Measurements from ENCODE around the gene GANAB. TPM values are rescaled to one million over a fixed set of nuclear protein-coding genes. Genes with fewer than 3 reads are reported as not detected.
"Not testable (repeated sequence)": the region's sequence is repeated elsewhere in the genome, so short reads cannot be mapped to it uniquely, and the experiment has no call there.

GANAB gene
- total RNA-seq, 1 experiment from 2014 or later = 434 TPM

DNA sequence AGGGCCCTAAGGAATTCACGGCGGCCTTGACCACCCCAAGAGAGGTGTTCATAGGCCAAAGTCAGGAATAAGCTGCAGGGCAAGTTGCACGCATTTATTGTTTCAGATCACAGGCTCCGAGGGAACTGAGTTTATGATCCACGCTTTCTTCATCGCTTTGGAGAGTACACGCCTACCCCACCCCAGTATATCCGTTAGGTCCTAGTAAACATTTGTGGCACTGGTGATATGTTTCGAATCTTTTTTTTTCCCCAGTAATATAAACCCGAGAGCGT lies 805 bp downstream of the GANAB start:
- no peak for DNase-seq (ENCODE audit: low read depth)
- in situ Hi-C loops (cut with HindIII; ENCODE audit: low pct_unique_long_range_greater_than_20kb, low sequenced_read_pairs) = no loop called here

DNA sequence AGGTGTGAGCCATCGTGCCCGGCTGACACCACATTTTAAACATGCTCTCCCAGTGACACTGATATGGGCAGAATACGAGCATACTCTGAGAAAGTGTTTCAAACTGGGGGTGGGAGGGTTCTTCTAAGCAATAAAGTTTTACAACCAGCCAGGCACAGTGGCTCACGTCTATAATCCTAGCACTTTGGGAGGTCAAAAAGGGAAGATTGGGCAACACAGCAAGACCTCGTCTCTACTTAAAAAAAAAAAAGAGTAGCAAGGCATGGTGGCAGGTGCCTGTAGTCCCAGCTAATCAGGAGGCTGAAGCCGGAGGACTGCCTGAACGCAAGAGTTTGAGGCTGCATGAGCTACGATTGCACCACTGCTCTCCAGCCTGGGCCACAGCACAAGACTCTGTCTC lies 2.2 kb downstream of the GANAB start:
- no peak for DNase-seq (ENCODE audit: low read depth)
- in situ Hi-C loops (cut with HindIII; ENCODE audit: low pct_unique_long_range_greater_than_20kb, low sequenced_read_pairs) = no loop called here

GRCh38 chr11:62632492-62632891 lies 13.9 kb downstream of the GANAB start:
- DNase-seq (ENCODE audit: low read depth) = no peak
- in situ Hi-C loops (cut with HindIII; ENCODE audit: low pct_unique_long_range_greater_than_20kb, low sequenced_read_pairs) = no loop called here

GRCh38 chr11:62627713-62628112 lies 18.7 kb downstream of the GANAB start:
- no peak for DNase-seq (ENCODE audit: low read depth)
- in situ Hi-C loops (cut with HindIII; ENCODE audit: low pct_unique_long_range_greater_than_20kb, low sequenced_read_pairs) = no loop called here

- DNase-seq (ENCODE audit: low read depth) = no peak
- in situ Hi-C loops (cut with HindIII; ENCODE audit: low pct_unique_long_range_greater_than_20kb, low sequenced_read_pairs) = no loop called here
Measured at GRCh38 chr11:62622476-62623089, 23.8 kb downstream of the GANAB start.

DNA sequence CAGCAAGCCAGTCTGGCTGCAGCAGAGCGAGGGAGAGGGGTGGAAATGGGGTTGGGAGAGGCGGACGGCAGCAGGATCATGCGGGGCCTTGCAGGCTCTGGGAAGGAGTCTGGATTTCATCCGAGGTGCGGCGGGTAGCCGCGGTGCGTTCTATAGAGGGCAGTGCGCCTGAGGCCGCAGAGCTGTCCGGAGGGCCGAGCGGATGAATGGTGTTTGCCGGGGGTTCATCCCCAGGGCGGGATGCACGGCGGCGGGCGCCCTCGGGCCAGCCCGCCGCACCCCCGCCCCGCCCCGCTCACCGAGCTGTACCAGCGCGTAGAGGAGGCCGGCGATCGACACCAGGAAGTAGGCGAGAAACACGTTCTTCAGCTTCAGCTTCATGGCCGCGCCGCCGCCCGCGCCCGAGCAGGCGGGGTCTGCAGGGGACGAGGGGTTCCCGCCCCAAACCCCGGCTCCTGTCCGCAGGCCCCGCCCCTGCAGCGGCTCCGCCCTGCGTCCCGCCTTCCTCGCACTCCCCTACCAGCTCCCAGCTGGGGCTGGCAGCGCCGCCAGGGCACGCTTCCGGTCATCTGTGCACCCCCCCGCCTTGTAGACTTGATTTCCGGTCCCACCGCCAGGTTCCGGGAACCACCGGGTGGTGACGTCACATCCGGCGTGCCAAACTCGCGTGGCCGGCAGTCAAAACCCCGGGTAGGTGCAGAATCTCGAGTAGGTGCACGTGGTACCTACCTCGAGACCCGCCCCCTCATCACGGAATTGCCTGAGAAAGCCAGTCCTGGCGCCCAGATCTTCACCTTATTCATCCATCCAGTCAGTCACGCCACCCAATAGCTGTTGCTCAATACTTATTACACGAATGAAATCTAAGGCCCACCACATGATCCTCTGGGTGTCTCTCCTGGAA lies 24.6 kb downstream of the GANAB start, which contains the start of gene B3GAT3:
Gene B3GAT3, minus strand, starts transcription at position 420 of the 904 bp plus-strand sequence. Its CDS starts 39 bp downstream, at position 381.
- peak; percentile 96 for DNase-seq (ENCODE audit: low read depth)
- in situ Hi-C loops (cut with HindIII; ENCODE audit: low pct_unique_long_range_greater_than_20kb, low sequenced_read_pairs) = no loop called here

DNA sequence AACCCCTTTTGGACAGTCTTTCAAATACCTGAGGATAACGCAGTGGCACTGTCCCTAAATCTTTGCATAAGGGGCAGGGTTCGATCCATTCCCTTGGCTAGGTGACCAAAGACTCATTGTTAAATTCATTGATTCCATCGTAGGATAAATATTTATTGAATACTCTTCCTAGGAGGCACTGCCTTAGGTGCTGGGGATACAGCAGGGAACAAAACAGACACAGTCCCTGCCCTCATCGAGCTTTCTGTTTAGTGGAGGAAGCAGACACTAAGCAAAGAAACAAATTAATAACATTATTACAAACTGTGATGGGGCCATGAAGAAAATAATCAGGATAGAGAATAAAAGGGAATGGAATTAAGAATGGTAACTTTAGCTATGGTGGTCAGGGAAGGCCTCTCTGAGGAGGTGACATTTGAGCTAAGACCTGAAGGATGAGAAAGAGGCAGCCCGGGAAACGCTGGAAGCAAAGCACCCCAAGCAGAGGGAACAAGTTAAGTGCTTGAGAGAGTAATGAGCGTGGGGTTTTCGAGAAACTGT lies 25.3 kb downstream of the GANAB start:
- DNase-seq (ENCODE audit: low read depth) = no peak

GRCh38 chr11:62616957-62617356 lies 29.5 kb downstream of the GANAB start:
- DNase-seq (ENCODE audit: low read depth); in situ Hi-C loops (cut with HindIII; ENCODE audit: low pct_unique_long_range_greater_than_20kb, low sequenced_read_pairs): not testable (repeated sequence)

More for the DNA sequence above, 25.3 kb downstream of the GANAB start:
- in situ Hi-C loops (cut with HindIII; ENCODE audit: low pct_unique_long_range_greater_than_20kb, low sequenced_read_pairs) = no loop called here

DNA sequence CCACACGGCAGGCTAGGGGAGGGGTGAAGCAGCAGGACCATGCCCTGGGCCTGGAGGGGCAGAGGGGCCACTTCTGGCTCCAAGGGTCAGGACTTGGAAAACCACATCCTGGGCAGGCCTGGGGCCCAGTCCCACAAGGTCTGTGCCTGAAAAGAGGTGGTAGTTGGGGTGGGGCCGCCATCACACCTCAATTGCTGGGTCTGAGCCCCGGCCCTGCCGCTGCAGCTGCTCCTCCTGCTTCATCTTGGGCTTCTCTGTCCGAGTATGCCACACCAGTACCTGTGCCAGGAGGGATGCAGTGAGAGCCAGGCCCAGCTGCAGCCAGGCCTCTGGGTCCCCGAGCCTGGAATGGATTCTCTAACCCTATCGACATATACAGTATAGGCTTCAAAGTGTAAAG lies 30.9 kb downstream of the GANAB start:
- in situ Hi-C loops (cut with HindIII; ENCODE audit: low pct_unique_long_range_greater_than_20kb, low sequenced_read_pairs) = no loop called here
- DNase-seq (ENCODE audit: low read depth) = no peak

DNA sequence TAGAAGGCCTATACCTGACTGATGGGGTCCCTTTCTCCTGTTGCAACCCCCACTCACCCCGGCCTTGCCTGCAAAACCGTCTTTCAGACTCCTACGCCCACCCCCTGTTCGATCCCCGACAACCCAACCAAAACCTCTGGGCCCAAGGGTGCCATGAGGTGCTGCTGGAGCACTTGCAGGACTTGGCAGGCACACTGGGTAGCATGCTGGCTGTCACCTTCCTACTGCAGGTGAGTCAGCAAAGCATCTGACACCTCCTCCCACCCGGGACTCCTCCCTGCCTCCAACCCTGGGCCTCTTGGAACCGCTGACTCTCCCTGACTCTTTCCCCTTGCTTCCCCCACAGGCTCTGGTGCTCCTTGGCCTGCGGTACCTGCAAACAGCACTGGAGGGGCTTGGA lies 32.1 kb downstream of the GANAB start:
- in situ Hi-C loops (cut with HindIII; ENCODE audit: low pct_unique_long_range_greater_than_20kb, low sequenced_read_pairs) = no loop called here
- peak; percentile 52 for DNase-seq (ENCODE audit: low read depth)

GRCh38 chr11:62613291-62613778 lies 33.1 kb downstream of the GANAB start:
- DNase-seq (ENCODE audit: low read depth) = no peak

DNA sequence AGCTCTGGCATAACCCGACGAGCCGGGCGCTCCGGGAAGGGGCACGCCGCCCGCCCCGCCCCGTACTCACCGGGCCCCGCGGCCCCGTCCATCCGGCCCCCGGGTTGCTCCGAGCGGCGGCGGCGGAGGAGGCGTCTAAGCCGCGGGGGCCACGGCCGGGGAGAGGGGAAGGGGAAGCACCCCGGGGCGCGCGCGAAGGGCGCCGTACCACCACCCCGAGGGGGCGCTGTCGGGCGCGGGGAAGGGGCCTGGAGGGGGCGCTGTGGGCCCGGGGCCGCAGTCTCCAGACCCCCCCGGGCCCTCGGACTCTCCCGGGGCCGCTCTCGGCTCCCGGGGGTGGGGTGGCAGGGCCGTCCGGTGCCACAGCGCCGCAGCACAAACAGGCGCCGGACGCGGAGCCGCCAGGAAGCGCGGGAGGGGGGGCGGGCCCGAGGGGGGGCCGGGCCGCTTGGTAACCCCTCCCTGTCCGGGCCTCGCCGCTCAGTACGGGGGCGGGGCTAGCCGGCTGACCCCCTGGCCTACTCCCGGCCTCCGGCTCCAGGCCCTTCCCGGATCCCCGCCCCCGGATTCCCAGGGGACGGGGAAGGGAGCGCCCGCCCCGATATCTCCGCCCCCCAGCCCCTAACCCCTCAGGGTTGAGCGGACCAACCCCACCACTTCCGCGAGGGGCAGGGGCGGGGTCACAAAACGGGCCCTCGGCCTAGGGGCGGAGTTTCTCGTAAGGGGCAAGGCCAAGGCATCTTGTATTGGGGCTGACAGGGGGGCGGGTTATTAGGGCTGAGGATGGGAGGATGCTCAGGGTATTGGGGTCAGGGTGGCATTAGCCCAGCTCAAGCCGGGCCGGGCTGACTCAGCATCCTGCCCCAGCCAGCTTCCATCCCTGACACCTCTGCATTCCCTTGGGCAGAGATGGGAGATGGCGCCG lies 33.8 kb downstream of the GANAB start, which contains the start of the genes EML3 and ROM1:
Gene EML3, minus strand, starts transcription at position 410 of the 925 bp plus-strand sequence. Its CDS starts 318 bp downstream, at position 92.
Gene ROM1, plus strand, starts transcription at position 892 of the 925 bp plus-strand sequence. Its CDS starts 25 bp downstream, at position 917.
- DNase-seq (ENCODE audit: low read depth) = peak; percentile 68
- in situ Hi-C loops (cut with HindIII; ENCODE audit: low pct_unique_long_range_greater_than_20kb, low sequenced_read_pairs) = no loop called here

More at GRCh38 chr11:62613291-62613778, 33.1 kb downstream of the GANAB start:
- in situ Hi-C loops (cut with HindIII; ENCODE audit: low pct_unique_long_range_greater_than_20kb, low sequenced_read_pairs) = no loop called here

GRCh38 chr11:62611705-62612365 lies 34.6 kb downstream of the GANAB start:
- in situ Hi-C loops (cut with HindIII; ENCODE audit: low pct_unique_long_range_greater_than_20kb, low sequenced_read_pairs) = no loop called here
- DNase-seq (ENCODE audit: low read depth) = no peak

DNA sequence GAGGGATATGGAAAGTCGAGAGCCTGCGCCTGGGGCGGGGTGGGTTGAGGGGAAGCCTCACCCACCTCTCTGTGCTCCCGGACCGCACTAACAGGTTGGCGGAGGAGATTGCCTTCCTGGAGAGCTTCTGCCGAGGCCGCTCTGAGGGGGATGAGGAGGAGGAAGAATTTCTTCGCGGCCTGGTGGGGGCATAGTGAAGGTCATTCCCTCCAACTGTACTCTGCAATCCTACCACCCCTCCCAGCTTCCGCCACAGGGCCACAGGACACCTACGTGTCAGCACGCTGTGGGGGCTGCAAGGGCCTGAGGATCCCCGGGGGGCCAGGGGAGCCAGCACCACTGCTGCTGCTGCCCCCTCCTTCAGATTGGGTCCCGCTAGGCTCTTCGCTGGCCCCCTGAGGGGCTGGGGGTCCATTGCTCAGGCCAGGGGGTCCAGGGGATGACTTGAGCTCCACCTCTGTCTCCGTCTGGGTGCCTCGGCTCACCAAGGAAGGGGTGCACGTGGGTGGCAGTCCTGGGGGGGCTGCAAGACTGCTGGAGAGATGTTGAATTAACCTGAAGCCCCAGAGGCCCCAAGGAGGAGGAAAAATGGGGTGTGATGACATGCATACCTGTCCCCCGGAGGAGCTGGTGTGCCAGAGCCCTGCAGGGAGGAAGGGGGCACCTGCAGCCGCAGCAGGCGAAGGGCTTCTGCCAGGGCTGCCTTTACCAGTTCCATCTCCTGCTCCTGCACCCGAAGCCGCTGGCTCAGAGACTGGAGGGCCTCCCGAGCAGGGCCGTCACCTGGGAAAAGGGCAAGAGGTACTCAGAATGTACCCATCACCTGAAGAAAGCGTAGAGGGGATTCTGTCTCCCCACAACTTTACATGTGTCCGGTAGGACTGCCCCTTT lies 35.4 kb downstream of the GANAB start:
- no peak for DNase-seq (ENCODE audit: low read depth)
- in situ Hi-C loops (cut with HindIII; ENCODE audit: low pct_unique_long_range_greater_than_20kb, low sequenced_read_pairs) = no loop called here

- no peak for DNase-seq (ENCODE audit: low read depth)
- in situ Hi-C loops (cut with HindIII; ENCODE audit: low pct_unique_long_range_greater_than_20kb, low sequenced_read_pairs) = no loop called here
Measured at GRCh38 chr11:62610403-62610802, 36.0 kb downstream of the GANAB start.

- in situ Hi-C loops (cut with HindIII; ENCODE audit: low pct_unique_long_range_greater_than_20kb, low sequenced_read_pairs) = no loop called here
- no peak for DNase-seq (ENCODE audit: low read depth)
Measured at GRCh38 chr11:62608776-62609175, 37.6 kb downstream of the GANAB start.

DNA sequence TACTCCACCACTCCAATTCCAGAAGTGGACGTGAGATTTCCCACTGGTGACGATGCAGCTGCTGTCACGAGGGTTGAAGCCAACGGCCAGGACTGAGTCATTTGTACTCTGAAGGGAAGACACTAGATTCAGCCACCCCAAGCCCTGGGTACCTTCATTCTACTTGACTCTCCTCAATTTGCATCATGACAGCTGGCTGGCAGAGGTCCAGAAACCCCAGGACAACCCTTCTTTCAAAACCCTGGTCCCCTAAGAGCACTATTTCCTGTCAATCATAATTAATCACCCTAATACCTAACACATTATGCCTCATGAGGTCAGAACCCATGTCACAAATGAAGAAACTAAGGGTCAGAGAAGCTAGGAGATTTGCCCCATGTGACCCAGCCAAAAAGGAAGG lies 38.7 kb downstream of the GANAB start:
- no peak for DNase-seq (ENCODE audit: low read depth)
- in situ Hi-C loops (cut with HindIII; ENCODE audit: low pct_unique_long_range_greater_than_20kb, low sequenced_read_pairs) = no loop called here

Measured in Caki2 (cell line).